Loucy (cell line): ENCODE measurements around the gene THAP9.

Experiments
- EZH2phosphoT487 ChIP-seq: fragments of 200-600 bp; IDR thresholded peaks from 2 replicates; pipeline ENCODE4 v1.6.1; 2018; ENCODE audit warnings: antibody characterized with exemption, mild to moderate bottlenecking, moderate library complexity, borderline replicate concordance
- TF ChIP-seq, protein P1 (sequence below): fragments of 200-600 bp; sonication (generic); conservative IDR thresholded peaks from 2 replicates; pipeline ENCODE4 v1.5.1; 2014; ENCODE audit warnings: mild to moderate bottlenecking, antibody characterized with exemption, low read length

DNA sequence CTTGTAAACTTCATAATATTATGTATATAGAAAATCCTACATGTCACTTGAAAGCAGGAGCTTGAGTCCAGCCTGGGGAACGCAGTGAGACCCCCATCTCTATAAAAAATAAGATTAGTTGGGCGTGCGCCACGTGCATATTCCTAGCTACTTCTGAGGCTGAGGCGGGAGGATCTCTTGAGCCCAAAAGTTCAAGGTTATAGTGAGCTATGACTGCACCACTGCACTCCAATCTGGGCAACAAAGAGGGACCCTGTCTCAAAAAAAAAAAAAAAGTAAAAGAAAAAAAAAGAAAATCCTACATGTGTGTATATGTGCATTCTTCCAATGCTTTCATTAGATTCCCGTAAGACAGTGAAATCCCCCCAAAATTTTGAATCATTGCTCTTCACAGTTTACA lies 11.2 kb upstream of the THAP9 start:
- TF ChIP-seq, protein P1, sequence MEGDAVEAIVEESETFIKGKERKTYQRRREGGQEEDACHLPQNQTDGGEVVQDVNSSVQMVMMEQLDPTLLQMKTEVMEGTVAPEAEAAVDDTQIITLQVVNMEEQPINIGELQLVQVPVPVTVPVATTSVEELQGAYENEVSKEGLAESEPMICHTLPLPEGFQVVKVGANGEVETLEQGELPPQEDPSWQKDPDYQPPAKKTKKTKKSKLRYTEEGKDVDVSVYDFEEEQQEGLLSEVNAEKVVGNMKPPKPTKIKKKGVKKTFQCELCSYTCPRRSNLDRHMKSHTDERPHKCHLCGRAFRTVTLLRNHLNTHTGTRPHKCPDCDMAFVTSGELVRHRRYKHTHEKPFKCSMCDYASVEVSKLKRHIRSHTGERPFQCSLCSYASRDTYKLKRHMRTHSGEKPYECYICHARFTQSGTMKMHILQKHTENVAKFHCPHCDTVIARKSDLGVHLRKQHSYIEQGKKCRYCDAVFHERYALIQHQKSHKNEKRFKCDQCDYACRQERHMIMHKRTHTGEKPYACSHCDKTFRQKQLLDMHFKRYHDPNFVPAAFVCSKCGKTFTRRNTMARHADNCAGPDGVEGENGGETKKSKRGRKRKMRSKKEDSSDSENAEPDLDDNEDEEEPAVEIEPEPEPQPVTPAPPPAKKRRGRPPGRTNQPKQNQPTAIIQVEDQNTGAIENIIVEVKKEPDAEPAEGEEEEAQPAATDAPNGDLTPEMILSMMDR = no peak
- no peak for TF ChIP-seq EZH2phosphoT487
